Ovary (tissue), 1 donor: Measurements from ENCODE around the gene CCDC97.

ENCODE experiments used
- EP300 ChIP-seq: sonication (generic); formaldehyde crosslinking; IDR thresholded peaks from one replicate; pipeline ENCODE4 v1.6.1; 2017; ENCODE audit warnings: antibody characterized with exemption
- POLR2A ChIP-seq: fragments of 450-650 bp; IDR thresholded peaks from one replicate; pipeline ENCODE4 v1.6.1; 2017; ENCODE audit warnings: antibody characterized with exemption, mild to moderate bottlenecking, moderate library complexity

DNA sequence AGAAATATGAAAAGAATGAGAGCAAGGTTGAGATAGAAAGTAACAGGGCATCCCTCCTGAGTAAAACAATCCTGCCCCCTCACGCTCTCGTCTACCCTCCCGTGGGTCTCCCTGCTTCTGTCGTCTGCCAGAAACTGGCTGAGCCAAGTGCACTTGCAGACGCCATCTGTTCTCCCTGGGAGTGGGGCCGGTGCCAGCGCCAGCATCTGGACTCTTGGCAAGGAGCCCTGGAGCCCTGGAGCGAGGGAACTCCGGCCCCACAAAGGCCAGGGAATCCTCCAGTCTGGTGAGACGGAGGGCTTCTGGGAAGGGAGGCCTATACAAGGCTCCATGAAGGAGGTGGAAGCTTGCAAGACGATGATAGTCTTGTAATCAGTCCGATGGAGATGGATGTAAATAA lies 64.0 kb downstream of the CCDC97 start:
- TF ChIP-seq EP300 (no peak), POLR2A (no peak)
